Left lung (tissue), 10 donors: ENCODE measurements around the gene SOCS7. TPM values are rescaled to one million over a fixed set of nuclear protein-coding genes. Genes with fewer than 3 reads are reported as not detected.
"Not testable (repeated sequence)": the region's sequence is repeated elsewhere in the genome, so short reads cannot be mapped to it uniquely, and the experiment has no call there.

Experiments used
- ATAC-seq: fragments of 200-7000 bp; cut with Tn5 transposase; one replicate; pipeline ENCODE4 v1.9.1; 2020; ENCODE audit warnings: moderate library complexity
- DNase-seq, 4 donors: peaks; one replicate each; pipeline ENCODE4 v3.0.0-alpha.2; 2013 to 2020
- H3K27ac ChIP-seq, 2 donors: fragments of 200-600 bp; sonication (generic) in 1 of 2; one replicate each; pipeline versions ENCODE4 v1.5.0 to v1.8.0; 2020 to 2021
- H3K27me3 ChIP-seq, 2 donors: fragments of 200-600 bp; sonication (generic) in 1 of 2; one replicate each; pipeline versions ENCODE4 v1.5.0 to v1.8.0; 2020 to 2021
- H3K36me3 ChIP-seq, 2 donors: fragments of 200-600 bp; sonication (generic) in 1 of 2; one replicate each; pipeline versions ENCODE4 v1.5.0 to v1.8.0; 2020 to 2021
- H3K4me1 ChIP-seq, 2 donors: fragments of 200-600 bp; one replicate each; pipeline ENCODE4 v1.8.0; 2021
- H3K4me3 ChIP-seq, 2 donors: fragments of 200-600 bp; sonication (generic) in 1 of 2; one replicate each; pipeline versions ENCODE4 v1.5.0 to v1.8.0; 2020 to 2021; ENCODE audit warnings: mild to moderate bottlenecking in 1 of 2
- H3K9me3 ChIP-seq, 2 donors: fragments of 200-600 bp; sonication (generic) in 1 of 2; one replicate each; pipeline versions ENCODE4 v1.5.0 to v1.8.0; 2020 to 2021
- intact Hi-C, 2 donors: fragments of 100-400 bp; cut with DNase I; formaldehyde crosslinking; loops; one replicate each; pipeline versions ENCODE4 v1.11.2 to v1.14.2; 2022
- polyA plus RNA-seq, 6 donors: library from polyadenylated mRNA; unstranded; fragments of 120-200 nt; gene quantifications; one replicate each; pipeline ENCODE4 v1.2.1, GENCODE V29; 2013; ENCODE audit not compliant: insufficient read length in 6 of 6
- total RNA-seq, 2 donors: library from RNA; stranded (reverse); fragmentation: NEBNext Ultra II Directional; extraction: Animal tissue kit (Norgen Biotek cat#: 25700); gene quantifications; one replicate each; pipeline ENCODE4 v1.2.1, GENCODE V29; 2021
- TF ChIP-seq, protein P1 (sequence below), 2 donors: fragments of 200-600 bp; sonication (generic) in 1 of 2; IDR thresholded peaks; one replicate each; pipeline versions ENCODE4 v1.5.0 to v1.8.0; 2021; ENCODE audit warnings: antibody characterized with exemption in 2 of 2
- donor health status: DM: no; HTN: yes; CAD: no.
- donor health status: DM: no; HTN: no; CAD: no.

Gene SOCS7
- total and polyA plus RNA-seq, 8 donors, result 14.1 to 22.6 (median 19.5) TPM

DNA sequence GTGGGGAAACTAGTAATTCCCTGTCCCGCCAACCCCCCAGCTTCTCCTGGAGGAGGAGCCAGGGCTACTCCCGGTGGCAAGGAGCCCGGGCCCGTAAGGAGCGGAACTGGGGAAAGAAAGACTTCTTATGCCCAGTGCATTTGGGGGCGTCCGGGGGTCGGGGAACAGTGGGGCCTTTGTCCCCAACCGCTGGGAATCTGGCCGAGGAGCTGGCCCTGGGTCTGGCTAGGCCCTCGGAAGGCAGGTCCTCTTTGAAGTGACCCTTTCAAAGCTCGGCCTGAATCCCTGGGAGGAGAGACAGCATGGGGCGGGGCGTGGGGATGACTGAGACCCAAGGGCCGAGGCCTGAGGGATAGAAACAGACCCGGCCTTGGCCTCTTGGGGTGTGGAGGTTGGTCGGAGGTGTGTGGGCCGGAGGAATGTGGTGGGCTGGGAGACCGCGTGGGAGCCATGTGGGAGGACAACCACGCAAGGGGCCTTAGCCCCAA lies 82.6 kb downstream of the SOCS7 start:
- no peaks in the 10 kb centered on the region for H3K27me3 ChIP-seq
- intact Hi-C loops, result no loop called here
- H3K4me1 ChIP-seq, result peaks cover 0 to 20% of the 10 kb centered on the region in 2 donors
- H3K36me3 ChIP-seq, result peaks cover 0 to 5% of the 10 kb centered on the region in 2 donors
- ATAC-seq (no peak), DNase-seq (no peak)
- H3K9me3 ChIP-seq, result no peaks in the 10 kb centered on the region
- no peak overlapping the region for H3K27ac ChIP-seq
- no peak overlapping the region for H3K4me3 ChIP-seq
- TF ChIP-seq, protein P1, sequence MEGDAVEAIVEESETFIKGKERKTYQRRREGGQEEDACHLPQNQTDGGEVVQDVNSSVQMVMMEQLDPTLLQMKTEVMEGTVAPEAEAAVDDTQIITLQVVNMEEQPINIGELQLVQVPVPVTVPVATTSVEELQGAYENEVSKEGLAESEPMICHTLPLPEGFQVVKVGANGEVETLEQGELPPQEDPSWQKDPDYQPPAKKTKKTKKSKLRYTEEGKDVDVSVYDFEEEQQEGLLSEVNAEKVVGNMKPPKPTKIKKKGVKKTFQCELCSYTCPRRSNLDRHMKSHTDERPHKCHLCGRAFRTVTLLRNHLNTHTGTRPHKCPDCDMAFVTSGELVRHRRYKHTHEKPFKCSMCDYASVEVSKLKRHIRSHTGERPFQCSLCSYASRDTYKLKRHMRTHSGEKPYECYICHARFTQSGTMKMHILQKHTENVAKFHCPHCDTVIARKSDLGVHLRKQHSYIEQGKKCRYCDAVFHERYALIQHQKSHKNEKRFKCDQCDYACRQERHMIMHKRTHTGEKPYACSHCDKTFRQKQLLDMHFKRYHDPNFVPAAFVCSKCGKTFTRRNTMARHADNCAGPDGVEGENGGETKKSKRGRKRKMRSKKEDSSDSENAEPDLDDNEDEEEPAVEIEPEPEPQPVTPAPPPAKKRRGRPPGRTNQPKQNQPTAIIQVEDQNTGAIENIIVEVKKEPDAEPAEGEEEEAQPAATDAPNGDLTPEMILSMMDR (IDR thresholded peaks at IDR 0.05), result no peak

DNA sequence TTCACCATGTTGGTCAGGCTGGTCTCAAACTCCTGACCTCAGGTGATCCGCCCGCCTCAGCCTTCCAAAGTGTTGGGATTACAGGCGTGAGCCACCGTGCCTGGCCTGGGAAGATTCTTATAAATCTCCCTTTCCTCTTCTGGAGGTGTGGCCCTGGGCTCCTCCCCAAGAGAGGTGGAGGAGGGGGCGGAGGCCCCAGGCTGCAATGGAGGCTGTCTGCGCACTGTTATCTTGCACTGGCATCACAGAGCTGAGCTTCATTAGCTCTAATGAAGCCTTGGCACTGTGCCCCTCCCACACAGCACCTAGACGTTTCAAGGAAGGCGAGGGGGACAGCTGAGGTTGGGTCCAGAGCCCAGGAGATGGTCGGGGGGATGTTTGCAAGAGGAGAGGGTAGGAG lies 84.2 kb downstream of the SOCS7 start:
- no peak for DNase-seq
- Histone ChIP-seq H3K36me3 (peaks cover 0 to 5% of the 10 kb centered on the region in 2 donors), H3K27ac (no peak overlapping the region), H3K9me3 (no peaks in the 10 kb centered on the region), H3K4me3 (no peak overlapping the region), H3K4me1 (peaks cover 0 to 9% of the 10 kb centered on the region in 2 donors), H3K27me3 (no peaks in the 10 kb centered on the region)
- TF ChIP-seq, protein P1 (IDR thresholded peaks at IDR 0.05), result no peak
- no peak for ATAC-seq
- intact Hi-C loops, result no loop called here

DNA sequence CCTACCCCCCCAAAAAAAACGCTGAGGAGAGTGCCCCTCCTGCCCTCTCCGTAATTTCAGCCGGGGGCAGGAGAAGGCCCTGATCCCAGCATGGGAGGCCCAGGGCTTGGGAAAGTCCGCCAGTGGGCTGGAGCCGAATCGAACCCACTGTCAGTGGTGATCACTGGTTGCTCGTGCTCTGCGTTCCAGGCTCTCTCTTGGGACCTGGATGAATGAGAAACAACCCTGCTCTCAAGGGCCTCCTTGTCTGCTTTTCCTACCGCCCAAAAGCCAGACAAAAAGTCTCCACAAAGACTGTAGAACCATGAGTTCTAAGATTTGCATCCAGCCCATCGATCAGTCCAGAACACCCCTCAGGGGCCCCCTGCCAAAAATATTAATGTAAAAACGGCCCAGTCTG lies 84.7 kb downstream of the SOCS7 start:
- Histone ChIP-seq H3K9me3 (no peaks in the 10 kb centered on the region), H3K4me1 (peaks cover 0 to 4% of the 10 kb centered on the region in 2 donors), H3K27ac (no peak overlapping the region), H3K4me3 (no peak overlapping the region), H3K27me3 (no peaks in the 10 kb centered on the region), H3K36me3 (peaks cover 0 to 5% of the 10 kb centered on the region in 2 donors)
- ATAC-seq (no peak), DNase-seq (no peak)
- intact Hi-C loops, result no loop called here
- TF ChIP-seq, protein P1 (IDR thresholded peaks at IDR 0.05), result no peak

DNA sequence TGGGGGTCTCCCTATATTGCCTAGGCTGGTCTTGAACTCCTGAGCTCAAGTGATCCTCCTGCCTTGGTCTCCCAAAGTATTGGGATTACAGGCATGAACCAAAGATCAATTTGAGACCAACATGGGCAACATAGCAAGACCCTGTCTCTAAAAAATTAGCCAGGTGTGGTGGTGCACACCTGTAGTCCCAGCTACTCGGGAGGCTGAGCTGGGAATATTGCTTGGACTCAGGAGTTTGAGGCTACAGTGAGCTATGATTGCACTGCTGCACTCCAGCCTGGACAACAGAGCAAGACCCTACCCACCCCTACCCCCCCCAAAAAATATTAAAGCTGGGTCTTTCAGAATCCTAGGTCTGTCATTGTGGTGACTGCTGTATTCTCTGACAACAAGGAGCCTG lies 85.7 kb downstream of the SOCS7 start:
- H3K4me1 ChIP-seq, DNase-seq, H3K36me3 ChIP-seq, ATAC-seq, H3K4me3 ChIP-seq, H3K27ac ChIP-seq, H3K27me3 ChIP-seq, H3K9me3 ChIP-seq, intact Hi-C loops: not testable (repeated sequence)

DNA sequence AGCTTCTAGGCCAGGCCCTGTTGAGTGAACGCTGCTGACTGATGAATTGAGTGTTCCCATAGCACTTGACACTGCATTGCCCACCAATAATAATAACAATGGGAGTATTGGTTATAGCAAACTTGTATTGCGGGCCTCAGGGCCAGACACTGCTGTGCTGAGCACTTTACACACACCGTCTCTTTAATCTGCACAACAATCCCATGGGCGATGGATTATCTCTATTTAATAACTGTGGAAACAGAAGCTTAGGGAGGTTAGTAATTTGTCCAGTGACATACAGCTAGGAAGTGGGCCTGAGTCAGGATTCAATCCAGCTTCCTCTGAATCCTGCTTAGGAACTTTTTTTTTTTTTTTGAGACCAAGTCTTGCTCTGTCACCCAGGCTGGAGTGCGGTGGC lies 87.8 kb downstream of the SOCS7 start:
- no peak for ATAC-seq
- no peak overlapping the region for H3K4me3 ChIP-seq
- intact Hi-C loops, result no loop called here

More for the DNA sequence above, 87.8 kb downstream of the SOCS7 start:
- H3K9me3 ChIP-seq, result no peaks in the 10 kb centered on the region
- TF ChIP-seq, protein P1 (IDR thresholded peaks at IDR 0.05), result no peak
- H3K27ac ChIP-seq, result no peak overlapping the region
- no peaks in the 10 kb centered on the region for H3K27me3 ChIP-seq
- H3K36me3 ChIP-seq, result peaks cover 0 to 5% of the 10 kb centered on the region in 2 donors
- H3K4me1 ChIP-seq, result peaks cover 6 to 20% of the 10 kb centered on the region in 2 donors
- DNase-seq, result no peak
